SK-N-MC (cell line): ENCODE data around the gene MARK3.
A peak's percentile ranks its signal among the peaks of the same experiment; 100 is the strongest.

Experiments
- DNase-seq: peaks from one replicate; pipeline ENCODE4 v3.0.0-alpha.2; 2011; ENCODE audit warnings: low read depth, low spot score
- H3K27ac ChIP-seq: fragments of 200-600 bp; sonication (generic); 2 replicates; pipeline ENCODE4 v1.5.1; 2016; ENCODE audit warnings: mixed run types
- H3K36me3 ChIP-seq: fragments of 200-600 bp; sonication (generic); 2 replicates; pipeline ENCODE4 v1.6.1; 2017; ENCODE audit warnings: antibody characterized with exemption, low read length, mixed read lengths; ENCODE audit not compliant: insufficient read depth
- H3K4me3 ChIP-seq: fragments of 200-600 bp; sonication (generic); 2 replicates; pipeline ENCODE4 v1.5.1; 2016
- H3K9ac ChIP-seq: fragments of 200-600 bp; sonication (generic); 2 replicates; pipeline ENCODE4 v1.8.0; 2017; ENCODE audit warnings: mixed run types, mixed read lengths; ENCODE audit not compliant: insufficient read length
- H3K9me3 ChIP-seq: fragments of 200-600 bp; sonication (generic); 2 replicates; pipeline ENCODE4 v1.6.1; 2017; ENCODE audit warnings: low read depth, mild to moderate bottlenecking, antibody characterized with exemption, low read length, moderate library complexity, mixed read lengths
- EZH2 ChIP-seq: fragments of 200-600 bp; sonication (generic); IDR thresholded peaks from one replicate; pipeline ENCODE4 v1.6.1; 2017; ENCODE audit warnings: antibody characterized with exemption
- FOXP2 ChIP-seq: optimal IDR thresholded peaks from 2 replicates; pipeline ENCODE3; 2011; ENCODE audit warnings: mild to moderate bottlenecking, moderate library complexity; ENCODE audit not compliant: insufficient read depth; ENCODE audit errors: extremely low read length, control extremely low read depth
- POLR2AphosphoS5 ChIP-seq: IDR thresholded peaks from 2 replicates; pipeline ENCODE4 v1.6.1; 2012; ENCODE audit warnings: mild to moderate bottlenecking, low read depth, low read length, borderline replicate concordance

MARK3 gene

GRCh38 chr14:103378038-103378854 is 7.0 kb upstream of the MARK3 start:
- Histone ChIP-seq H3K9ac (no peak overlapping the region), H3K27ac (no peak overlapping the region), H3K9me3 (no peaks in the 10 kb centered on the region), H3K36me3 (no peaks in the 10 kb centered on the region), H3K4me3 (no peak overlapping the region)
- no peak for TF ChIP-seq EZH2
- no peak for TF ChIP-seq POLR2AphosphoS5
- no peak for TF ChIP-seq FOXP2
- DNase-seq, result no peak

DNA sequence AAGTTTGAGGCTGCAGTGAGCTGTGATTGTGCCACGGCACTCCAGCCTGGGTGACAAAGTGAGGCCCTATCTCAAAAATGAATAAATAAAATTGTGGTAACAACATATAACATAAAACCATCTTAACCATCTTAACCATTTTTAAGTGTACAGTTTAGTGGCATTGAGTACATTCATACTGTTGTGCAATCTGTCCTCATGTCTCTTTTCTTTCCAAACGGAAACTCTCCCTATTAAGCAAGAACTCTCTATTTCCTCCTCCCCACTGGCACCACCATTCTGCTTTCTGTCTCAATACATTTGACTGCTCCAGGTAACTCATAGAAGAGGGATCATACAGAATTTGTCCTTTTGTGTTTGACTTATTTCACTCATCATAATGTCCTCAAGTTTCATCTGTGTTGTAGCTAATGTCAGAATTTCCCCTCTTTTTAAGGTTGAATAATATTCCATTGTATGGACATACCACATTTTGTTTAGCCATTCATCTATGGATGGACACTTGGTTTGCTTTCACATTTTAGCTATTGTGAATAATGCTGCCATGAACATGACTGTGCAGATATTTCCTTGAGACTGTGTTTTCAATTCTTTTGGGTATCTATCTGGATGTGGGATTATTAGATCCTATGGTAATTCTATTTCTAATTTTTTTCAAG is 4.4 kb upstream of the MARK3 start:
- no peak for DNase-seq
- Histone ChIP-seq H3K36me3 (no peaks in the 10 kb centered on the region), H3K9me3 (no peaks in the 10 kb centered on the region), H3K27ac (peak overlapping the region; percentile 94), H3K9ac (no peak overlapping the region), H3K4me3 (no peak overlapping the region)
- TF ChIP-seq POLR2AphosphoS5 (no peak), EZH2 (no peak), FOXP2 (no peak)

DNA sequence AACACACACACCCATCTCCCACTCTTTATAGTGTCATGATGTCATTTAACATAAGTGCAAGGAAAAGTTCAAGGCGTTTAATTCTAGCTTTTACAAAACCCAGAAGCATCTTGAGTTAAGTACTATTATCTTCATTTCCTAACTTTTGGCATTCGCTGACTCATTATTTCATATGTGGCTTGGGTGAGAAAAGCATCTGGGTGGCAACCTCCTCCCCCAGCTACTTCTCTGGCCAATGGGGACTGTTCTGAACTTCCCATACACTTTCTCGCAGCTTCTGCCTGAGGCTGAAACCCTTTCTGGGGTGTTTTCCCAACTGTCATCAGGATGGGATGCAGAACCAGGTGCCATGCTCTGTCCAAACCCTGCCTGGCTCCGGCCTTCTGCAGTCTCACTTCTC is 2.8 kb upstream of the MARK3 start:
- no peak overlapping the region for H3K9ac ChIP-seq
- H3K9me3 ChIP-seq, result no peaks in the 10 kb centered on the region
- TF ChIP-seq POLR2AphosphoS5, result no peak; the same call in 1 of the 2 replicates
- no peak for TF ChIP-seq EZH2
- no peak for TF ChIP-seq FOXP2
- DNase-seq, result peak; percentile 84
- H3K4me3 ChIP-seq, result peak overlapping the region; percentile 62
- peak overlapping the region; percentile 93 for H3K27ac ChIP-seq
- H3K36me3 ChIP-seq, result no peaks in the 10 kb centered on the region

GRCh38 chr14:103384450-103385151 is 614 bp upstream of the MARK3 start:
- Histone ChIP-seq H3K36me3 (peaks cover 12% of the 10 kb centered on the region; the same call in 1 of the 2 replicates), H3K4me3 (peak overlapping the region; percentile 91), H3K9me3 (no peaks in the 10 kb centered on the region), H3K27ac (peak overlapping the region; percentile 90; the same call in 1 of the 2 replicates), H3K9ac (peak overlapping the region; percentile 89)
- TF ChIP-seq FOXP2 (no peak), POLR2AphosphoS5 (no peak), EZH2 (no peak)
- no peak for DNase-seq

GRCh38 chr14:103385929-103386712 is 906 bp downstream of the MARK3 start:
- peak overlapping the region; percentile 90 for H3K27ac ChIP-seq
- H3K4me3 ChIP-seq, result peak overlapping the region; percentile 91
- peaks cover 12% of the 10 kb centered on the region; the same call in 1 of the 2 replicates for H3K36me3 ChIP-seq
- H3K9ac ChIP-seq, result peak overlapping the region; percentile 89
- no peak for TF ChIP-seq FOXP2
- TF ChIP-seq EZH2, result no peak
- no peak; the same call in 1 of the 2 replicates for TF ChIP-seq POLR2AphosphoS5
- no peaks in the 10 kb centered on the region for H3K9me3 ChIP-seq
- no peak for DNase-seq

DNA sequence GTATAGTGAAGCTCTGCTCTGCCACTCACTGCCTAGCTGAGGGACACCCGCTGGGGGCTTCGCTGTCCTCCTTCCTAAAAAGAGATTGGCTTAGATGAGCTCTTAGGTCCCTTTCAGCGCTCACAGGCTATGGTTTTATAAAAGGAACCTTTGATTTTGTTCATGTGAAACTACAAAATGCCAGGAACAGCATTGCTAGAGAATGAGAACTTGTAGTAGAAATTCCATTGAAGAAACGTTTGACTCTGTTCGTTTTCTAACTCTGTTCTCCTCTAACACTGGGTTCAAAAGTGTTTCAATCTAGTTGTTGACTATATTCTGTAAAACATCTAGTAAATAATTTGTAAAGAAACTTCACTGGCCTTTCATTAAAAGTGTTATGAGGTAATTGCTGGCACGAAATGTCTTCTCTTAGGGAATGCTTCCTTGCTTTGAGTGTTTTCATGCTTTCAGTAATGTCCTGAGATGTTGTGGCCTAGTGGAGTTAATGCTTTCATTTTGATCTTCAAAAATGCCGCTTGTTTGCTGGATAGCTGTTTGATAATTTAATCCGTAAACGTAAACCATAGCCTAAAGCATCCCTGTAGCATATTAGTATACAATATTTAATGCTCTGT is 1.6 kb downstream of the MARK3 start:
- no peak for DNase-seq
- H3K36me3 ChIP-seq, result peaks cover 12% of the 10 kb centered on the region; the same call in 1 of the 2 replicates
- H3K27ac ChIP-seq, result peak overlapping the region; percentile 90
- peak overlapping the region; percentile 91 for H3K4me3 ChIP-seq
- H3K9me3 ChIP-seq, result no peaks in the 10 kb centered on the region
- no peak; the same call in 1 of the 2 replicates for TF ChIP-seq POLR2AphosphoS5
- TF ChIP-seq FOXP2, result no peak
- no peak for TF ChIP-seq EZH2
- peak overlapping the region; percentile 89 for H3K9ac ChIP-seq

DNA sequence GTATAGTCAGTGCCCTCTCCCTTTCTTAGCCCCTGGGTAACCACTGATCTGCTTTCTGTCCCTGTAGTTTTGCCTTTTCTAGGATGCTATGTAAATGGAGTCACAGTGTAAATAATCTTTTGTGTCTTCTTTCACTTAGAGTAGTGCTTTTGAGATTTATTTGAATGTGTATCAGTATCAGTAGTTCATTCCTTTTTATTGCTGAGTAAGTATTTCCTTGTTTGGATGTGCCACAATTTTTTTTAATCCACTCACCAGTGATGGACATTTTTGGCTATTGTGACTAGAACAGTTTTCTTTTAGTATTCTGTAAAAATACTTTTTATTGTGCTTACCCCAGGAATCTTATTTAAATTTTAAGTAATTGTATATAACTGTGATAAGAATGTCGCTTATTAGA is 3.4 kb downstream of the MARK3 start:
- H3K9me3 ChIP-seq, result no peaks in the 10 kb centered on the region
- peaks cover 12% of the 10 kb centered on the region; the same call in 1 of the 2 replicates for H3K36me3 ChIP-seq
- H3K9ac ChIP-seq, result no peak overlapping the region
- TF ChIP-seq FOXP2 (no peak), EZH2 (no peak), POLR2AphosphoS5 (no peak)
- DNase-seq, result no peak
- H3K27ac ChIP-seq, result peak overlapping the region; percentile 38
- H3K4me3 ChIP-seq, result peak overlapping the region; percentile 91
